HCT116 (cell line): ENCODE data around the gene TACC3. TPM values are rescaled to one million over a fixed set of nuclear protein-coding genes. Genes with fewer than 3 reads are reported as not detected.

Experiments used
- ATAC-seq: fragments of 200-7000 bp; cut with Tn5 transposase; 2 replicates; pipeline ENCODE4 v1.9.1; 2020; ENCODE audit warnings: mild to moderate bottlenecking, moderate library complexity
- BruUV-seq: library from RNA; stranded (reverse); fragments of 400-500 nt; replicated peaks from 2 replicates; lab custom pipeline; 2021; lab: Mats Ljungman, UMichigan
- CTCF ChIA-PET: fragments of 300-600 bp; sonication (Branson Sonifier 250); formaldehyde crosslinking; loops from one replicate; lab custom pipeline; 2021; ENCODE audit warnings: antibody characterized with exemption; lab: Charles Lee
- POLR2A ChIA-PET: fragments of 300-600, 350-600 bp; sonication (Branson Sonifier 250); formaldehyde crosslinking; loops from one replicate; lab custom pipeline; 2021; ENCODE audit warnings: antibody characterized with exemption; lab: Charles Lee
- RAD21 ChIA-PET, 2 experiments: fragments of 300-600 bp; sonication (Branson Sonifier 250); formaldehyde crosslinking; loops; one replicate each; lab custom pipeline; 2023; ENCODE audit warnings: low total read pairs in 2 of 2; ENCODE audit not compliant: uncharacterized antibody in 2 of 2, unreplicated experiment in 2 of 2, low non-redundant PET in 1 of 2; lab: Charles Lee
- DNase-seq: peaks from one replicate; pipeline ENCODE4 v3.0.0-alpha.2; 2010; ENCODE audit warnings: low read depth, low spot score
- H2AFZ ChIP-seq: fragments of 200-600 bp; shearing (Covaris generic), sonication (generic); 2 replicates; pipeline ENCODE4 v1.6.1; 2017; ENCODE audit warnings: low read depth, mixed run types, mixed read lengths, antibody characterized with exemption, low read length; ENCODE audit not compliant: poor library complexity, severe bottlenecking
- H3K27ac ChIP-seq: 2 replicates; pipeline ENCODE4 v1.5.1; 2012; ENCODE audit warnings: low read depth, low read length
- H3K27me3 ChIP-seq: fragments of 200-600 bp; sonication (generic); 2 replicates; pipeline ENCODE4 v1.6.1; 2016; ENCODE audit warnings: mixed run types, low read length, mixed read lengths; ENCODE audit not compliant: insufficient read depth
- H3K36me3 ChIP-seq, 2 experiments: fragments of 200-500 bp in 1 of 2; fragments of 200-600 bp in 1 of 2; sonication (Bioruptor generic) in 1 of 2; sonication (generic) in 1 of 2; 2 replicates each; pipeline versions ENCODE4 v1.5.1 to v1.6.1; 2014 to 2016; ENCODE audit warnings: low read length in 2 of 2, inconsistent platforms in 1 of 2, mixed read lengths in 1 of 2, mixed run types in 1 of 2; ENCODE audit not compliant: insufficient read depth in 2 of 2, control insufficient read depth in 1 of 2
- H3K4me1 ChIP-seq, 2 experiments: fragments of 200-600 bp in 1 of 2; sonication (generic) in 1 of 2; 2 replicates each; pipeline versions ENCODE4 v1.5.1 to v1.6.1; 2012 to 2017; ENCODE audit warnings: low read length in 2 of 2, inconsistent platforms in 1 of 2, mild to moderate bottlenecking in 1 of 2, mixed read lengths in 1 of 2, mixed run types in 1 of 2, moderate library complexity in 1 of 2; ENCODE audit not compliant: insufficient read depth in 2 of 2, control insufficient read depth in 1 of 2
- H3K4me2 ChIP-seq: fragments of 200-600 bp; sonication (generic); 2 replicates; pipeline ENCODE4 v1.6.1; 2017; ENCODE audit warnings: mixed run types, low read length, mixed read lengths
- H3K4me3 ChIP-seq, 2 experiments: fragments of 200-600 bp in 1 of 2; sonication (generic) in 1 of 2; replicated peaks in 1 of 2; 2 replicates each; pipeline ENCODE4 v1.5.1; 2011 to 2016; ENCODE audit warnings: low read length in 2 of 2, control low read depth in 1 of 2, low read depth in 1 of 2, mild to moderate bottlenecking in 1 of 2, mixed read lengths in 1 of 2, mixed run types in 1 of 2
- H3K79me2 ChIP-seq: fragments of 200-600 bp; sonication (generic); 2 replicates; pipeline ENCODE4 v1.6.1; 2017; ENCODE audit warnings: mild to moderate bottlenecking, mixed run types, low read length, moderate library complexity, mixed read lengths; ENCODE audit not compliant: insufficient read depth
- H3K9ac ChIP-seq: fragments of 200-600 bp; sonication (generic); 2 replicates; pipeline ENCODE4 v1.6.1; 2016; ENCODE audit warnings: low read length, mixed read lengths
- H3K9me2 ChIP-seq: fragments of 200-600 bp; sonication (generic), shearing (Covaris generic); 2 replicates; pipeline ENCODE4 v1.6.1; 2017; ENCODE audit warnings: mixed run types, mild to moderate bottlenecking, moderate library complexity; ENCODE audit not compliant: insufficient read depth
- H3K9me3 ChIP-seq, 2 experiments: fragments of 200-500 bp in 1 of 2; fragments of 200-600 bp in 1 of 2; sonication (Bioruptor generic) in 1 of 2; sonication (generic) in 1 of 2; 2 replicates each; pipeline ENCODE4 v1.6.1; 2014 to 2017; ENCODE audit warnings: low read length in 2 of 2, mixed read lengths in 2 of 2, inconsistent platforms in 1 of 2, low read depth in 1 of 2, mild to moderate bottlenecking in 1 of 2, mixed run types in 1 of 2, moderate library complexity in 1 of 2; ENCODE audit not compliant: control insufficient read depth in 1 of 2, insufficient read depth in 1 of 2
- H4K20me1 ChIP-seq: fragments of 200-600 bp; sonication (generic), shearing (Covaris generic); 2 replicates; pipeline ENCODE4 v1.6.1; 2017; ENCODE audit warnings: mixed run types, mild to moderate bottlenecking, moderate library complexity; ENCODE audit not compliant: insufficient read depth
- ATF3 ChIP-seq: IDR thresholded peaks from 2 replicates; pipeline ENCODE4 v1.6.1; 2012
- CEBPB ChIP-seq: IDR thresholded peaks from 2 replicates; pipeline ENCODE4 v1.6.1; 2012; ENCODE audit warnings: low read depth
- CTCF ChIP-seq, 3 experiments: fragments of 200-600 bp in 1 of 3; sonication (generic) in 1 of 3; IDR thresholded peaks in 2 of 3; conservative IDR thresholded peaks in 1 of 3; 2 replicates each; pipeline ENCODE4 v1.5.1; 2012 to 2017; ENCODE audit warnings: low read depth in 2 of 3, low read length in 2 of 3, antibody characterized with exemption in 1 of 3, borderline replicate concordance in 1 of 3, control low read depth in 1 of 3, mild to moderate bottlenecking in 1 of 3, mixed read lengths in 1 of 3, mixed run types in 1 of 3, moderate library complexity in 1 of 3; ENCODE audit not compliant: insufficient read depth in 1 of 3
- EGR1 ChIP-seq: IDR thresholded peaks from 2 replicates; pipeline ENCODE4 v1.6.1; 2012; ENCODE audit warnings: low read depth
- ELF1 ChIP-seq: IDR thresholded peaks from 2 replicates; pipeline ENCODE4 v1.6.1; 2012; ENCODE audit warnings: low read depth, borderline replicate concordance
- EZH2 ChIP-seq: fragments of 200-600 bp; sonication (generic); IDR thresholded peaks from 2 replicates; pipeline ENCODE4 v1.6.1; 2017; ENCODE audit warnings: antibody characterized with exemption, mixed run types
- EZH2phosphoT487 ChIP-seq: fragments of 200-600 bp; IDR thresholded peaks from 2 replicates; pipeline ENCODE4 v1.6.1; 2018; ENCODE audit warnings: antibody characterized with exemption, borderline replicate concordance
- FOSL1 ChIP-seq: IDR thresholded peaks from 2 replicates; pipeline ENCODE4 v1.6.1; 2012; ENCODE audit warnings: low read depth
- JUND ChIP-seq: IDR thresholded peaks from 2 replicates; pipeline ENCODE4 v1.6.1; 2012
- MAX ChIP-seq: IDR thresholded peaks from 2 replicates; pipeline ENCODE4 v1.6.1; 2012
- POLR2AphosphoS5 ChIP-seq: IDR thresholded peaks from 2 replicates; pipeline ENCODE4 v1.6.1; 2011; ENCODE audit warnings: mild to moderate bottlenecking, low read depth, low read length, moderate library complexity
- RAD21 ChIP-seq: IDR thresholded peaks from 2 replicates; pipeline ENCODE4 v1.6.1; 2012; ENCODE audit warnings: low read depth, mild to moderate bottlenecking
- REST ChIP-seq: IDR thresholded peaks from 2 replicates; pipeline ENCODE4 v1.6.1; 2012; ENCODE audit warnings: low read depth
- SIN3A ChIP-seq: IDR thresholded peaks from 2 replicates; pipeline ENCODE4 v1.6.1; 2012; ENCODE audit warnings: low read depth
- SP1 ChIP-seq: IDR thresholded peaks from 2 replicates; pipeline ENCODE4 v1.6.1; 2012; ENCODE audit warnings: low read depth
- SRF ChIP-seq: IDR thresholded peaks from 2 replicates; pipeline ENCODE4 v1.6.1; 2012; ENCODE audit warnings: low read depth
- TCF7L2 ChIP-seq: IDR thresholded peaks from 2 replicates; pipeline ENCODE4 v1.7.0; 2011; ENCODE audit warnings: borderline replicate concordance, inconsistent platforms; ENCODE audit not compliant: insufficient read depth, insufficient read length; ENCODE audit errors: extremely low read depth
- ZFX ChIP-seq: fragments of 450-650 bp; IDR thresholded peaks from 2 replicates; pipeline ENCODE4 v1.6.1; 2017
- ZNF274 ChIP-seq: fragments of 200-500 bp; sonication (Bioruptor generic); IDR thresholded peaks from 2 replicates; pipeline ENCODE4 v1.6.1; 2014; ENCODE audit warnings: mild to moderate bottlenecking, low read depth, low read length, inconsistent platforms
- intact Hi-C: fragments of 100-400 bp; cut with micrococcal nuclease; formaldehyde crosslinking; loops from 2 replicates; pipeline ENCODE4 v1.10.0; 2022
- total RNA-seq: library from RNA; stranded (reverse); gene quantifications from one replicate; pipeline ENCODE4 v1.2.1, GENCODE V29; 2021; ENCODE audit not compliant: unreplicated experiment

TACC3 gene
- total RNA-seq, 1 experiment from 2014 or later = 106 TPM

- Histone ChIP-seq H3K4me3 (no peak overlapping the region), H3K9me2 (no peaks in the 10 kb centered on the region), H3K4me2 (no peak overlapping the region), H4K20me1 (no peaks in the 10 kb centered on the region), H3K9me3 (no peaks in the 10 kb centered on the region), H3K27me3 (no peaks in the 10 kb centered on the region), H3K9ac (no peak overlapping the region), H3K36me3 (peaks cover 6 to 35% of the 10 kb centered on the region in 2 experiments; a peak in 3 of 4 replicates), H3K79me2 (no peaks in the 10 kb centered on the region), H3K4me1 (peaks cover 0 to 17% of the 10 kb centered on the region in 2 experiments; a peak in 1 of 4 replicates), H3K27ac (no peak overlapping the region), H2AFZ (no peak overlapping the region)
- TF ChIP-seq POLR2AphosphoS5 (no peak), ZNF274 (no peak), EZH2phosphoT487 (no peak), SRF (no peak), JUND (no peak), ATF3 (no peak), CTCF (IDR thresholded peaks at IDR 0.05 in 2 of 3, conservative IDR thresholded peaks at IDR 0.05 in 1 of 3; ENCODE audit: borderline replicate concordance in 1 of 3, insufficient read depth in 1 of 3, low read depth in 2 of 3, low read length in 2 of 3) (no peak), CEBPB (no peak), EZH2 (no peak), MAX (no peak), REST (no peak), ZFX (no peak), TCF7L2 (no peak), RAD21 (no peak), SP1 (no peak), SIN3A (no peak), EGR1 (no peak), FOSL1 (no peak), ELF1 (no peak)
- ChIA-PET POLR2A (no interaction called here), RAD21 (no interaction called here), CTCF (interaction anchor here (1.1 to 2.5 kb wide), 2 partner anchors 66 to 163 kb away, joined by 3 to 13 read pairs; no protein-coding TSS in a partner anchor)
- intact Hi-C loops = no loop called here
- no TSS peak for BruUV-seq
- DNase-seq (no peak), ATAC-seq (no peak)
Observed at GRCh38 chr4:1743975-1744374, 22.7 kb downstream of the TACC3 start.
